Measurements from ENCODE around the gene SELENOF.

SELENOF gene

GRCh38 chr1:86860424-86860823 is 53.5 kb downstream of the SELENOF start:
- H3K27ac ChIP-seq (ENCODE audit: low read depth, low read length, poor library complexity, severe bottlenecking) = no peak overlapping the region
- H3K9me2 ChIP-seq (ENCODE audit: low read depth, low read length) = no peaks in the 10 kb centered on the region

DNA sequence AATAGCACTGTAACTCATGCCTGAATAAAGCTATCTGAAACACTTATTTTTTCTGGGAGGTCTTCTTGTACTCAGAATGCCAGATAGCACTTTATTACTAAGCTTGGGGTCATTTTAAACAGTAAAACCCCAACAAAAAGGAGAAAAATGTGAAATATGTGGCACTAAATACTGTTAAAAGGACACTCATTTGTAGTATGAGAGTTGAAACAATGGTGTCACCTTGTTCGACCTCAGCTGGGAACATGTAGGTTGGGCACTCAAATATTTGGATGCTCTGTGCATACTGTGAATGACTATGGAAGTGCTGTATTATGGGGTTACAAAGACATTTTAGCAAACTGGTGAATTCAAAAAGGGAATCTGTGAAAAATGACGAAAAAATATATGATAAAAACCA is 53.9 kb downstream of the SELENOF start:
- TF ChIP-seq CTCF (IDR thresholded peaks at IDR 0.05; ENCODE audit: low read length) (no peak), EZH2 (IDR thresholded peaks at IDR 0.05; ENCODE audit: borderline replicate concordance, low read length) (no peak)
- H3K9me3 ChIP-seq (ENCODE audit: low read length) = no peaks in the 10 kb centered on the region

More at GRCh38 chr1:86860424-86860823, 53.5 kb downstream of the SELENOF start:
- Histone ChIP-seq H4K20me1 (ENCODE audit: insufficient read depth, low read length) (no peaks in the 10 kb centered on the region), H3K4me2 (ENCODE audit: low read length) (no peak overlapping the region), H3K4me3 (ENCODE audit: low read depth, low read length, poor library complexity, severe bottlenecking) (no peak overlapping the region), H3F3A (ENCODE audit: insufficient read depth, low read length) (no peaks in the 10 kb centered on the region), H3K27me3 (ENCODE audit: insufficient read depth, low read length) (no peaks in the 10 kb centered on the region), H3K4me1 (ENCODE audit: insufficient read depth, low read length, severe bottlenecking) (peaks cover 14% of the 10 kb centered on the region), H3K79me2 (ENCODE audit: insufficient read depth, low read length) (no peaks in the 10 kb centered on the region; the same call in 1 of the 2 replicates), H2AFZ (ENCODE audit: low read length) (no peak overlapping the region), H3K36me3 (ENCODE audit: insufficient read depth, low read length) (peaks cover 14% of the 10 kb centered on the region; the same call in 1 of the 2 replicates), H3K9me3 (ENCODE audit: low read length) (no peaks in the 10 kb centered on the region), H3K9ac (ENCODE audit: low read length) (no peak overlapping the region)
- TF ChIP-seq EZH2 (IDR thresholded peaks at IDR 0.05; ENCODE audit: borderline replicate concordance, low read length) (no peak), CTCF (IDR thresholded peaks at IDR 0.05; ENCODE audit: low read length) (no peak)

GRCh38 chr1:86858524-86859261 is 55.2 kb downstream of the SELENOF start:
- no peaks in the 10 kb centered on the region for H4K20me1 ChIP-seq (ENCODE audit: insufficient read depth, low read length)
- no peak overlapping the region for H3K9ac ChIP-seq (ENCODE audit: low read length)
- H3K36me3 ChIP-seq (ENCODE audit: insufficient read depth, low read length) = peaks cover 10% of the 10 kb centered on the region; the same call in 1 of the 2 replicates
- H3K79me2 ChIP-seq (ENCODE audit: insufficient read depth, low read length) = no peaks in the 10 kb centered on the region
- H3K4me1 ChIP-seq (ENCODE audit: insufficient read depth, low read length, severe bottlenecking) = peaks cover 16% of the 10 kb centered on the region
- H3K4me3 ChIP-seq (ENCODE audit: low read depth, low read length, poor library complexity, severe bottlenecking) = no peak overlapping the region
- no peak overlapping the region for H2AFZ ChIP-seq (ENCODE audit: low read length)
- no peaks in the 10 kb centered on the region for H3K9me2 ChIP-seq (ENCODE audit: low read depth, low read length)
- TF ChIP-seq CTCF (IDR thresholded peaks at IDR 0.05; ENCODE audit: low read length) (no peak), EZH2 (IDR thresholded peaks at IDR 0.05; ENCODE audit: borderline replicate concordance, low read length) (no peak)
- peak overlapping the region; percentile 43 for H3K27ac ChIP-seq (ENCODE audit: low read depth, low read length, poor library complexity, severe bottlenecking)
- no peaks in the 10 kb centered on the region for H3K27me3 ChIP-seq (ENCODE audit: insufficient read depth, low read length)
- H3K9me3 ChIP-seq (ENCODE audit: low read length) = no peaks in the 10 kb centered on the region
- H3F3A ChIP-seq (ENCODE audit: insufficient read depth, low read length) = no peaks in the 10 kb centered on the region
- no peak overlapping the region for H3K4me2 ChIP-seq (ENCODE audit: low read length)

More for the DNA sequence above, 53.9 kb downstream of the SELENOF start:
- peaks cover 11% of the 10 kb centered on the region; the same call in 1 of the 2 replicates for H3K36me3 ChIP-seq (ENCODE audit: insufficient read depth, low read length)
- no peaks in the 10 kb centered on the region; the same call in 1 of the 2 replicates for H3K79me2 ChIP-seq (ENCODE audit: insufficient read depth, low read length)
- H3K4me1 ChIP-seq (ENCODE audit: insufficient read depth, low read length, severe bottlenecking) = peaks cover 14% of the 10 kb centered on the region
- no peak overlapping the region for H3K9ac ChIP-seq (ENCODE audit: low read length)
- H3K4me3 ChIP-seq (ENCODE audit: low read depth, low read length, poor library complexity, severe bottlenecking) = no peak overlapping the region
- no peaks in the 10 kb centered on the region for H3K9me2 ChIP-seq (ENCODE audit: low read depth, low read length)
- no peaks in the 10 kb centered on the region for H3F3A ChIP-seq (ENCODE audit: insufficient read depth, low read length)
- H3K27me3 ChIP-seq (ENCODE audit: insufficient read depth, low read length) = no peaks in the 10 kb centered on the region
- no peak overlapping the region for H2AFZ ChIP-seq (ENCODE audit: low read length)
- H3K4me2 ChIP-seq (ENCODE audit: low read length) = no peak overlapping the region
- H4K20me1 ChIP-seq (ENCODE audit: insufficient read depth, low read length) = no peaks in the 10 kb centered on the region
- H3K27ac ChIP-seq (ENCODE audit: low read depth, low read length, poor library complexity, severe bottlenecking) = no peak overlapping the region

Data from OCI-LY1 (cell line).